IPS DF 4.7 (cell line): ENCODE measurements around the gene PTPN6.

Experiments
- DNase-seq: peaks from one replicate; pipeline ENCODE4 v3.0.0-alpha.2; 2013; ENCODE audit warnings: low spot score; ENCODE audit errors: extremely low read depth

The PTPN6 gene

GRCh38 chr12:6941267-6941666 lies 9.9 kb upstream of the PTPN6 start:
- no peak for DNase-seq

- no peak for DNase-seq
These were observed 9.4 kb upstream of the PTPN6 start for GRCh38 chr12:6941782-6942181.

- no peak for DNase-seq
These were observed 8.9 kb upstream of the PTPN6 start for GRCh38 chr12:6942331-6942665.

DNA sequence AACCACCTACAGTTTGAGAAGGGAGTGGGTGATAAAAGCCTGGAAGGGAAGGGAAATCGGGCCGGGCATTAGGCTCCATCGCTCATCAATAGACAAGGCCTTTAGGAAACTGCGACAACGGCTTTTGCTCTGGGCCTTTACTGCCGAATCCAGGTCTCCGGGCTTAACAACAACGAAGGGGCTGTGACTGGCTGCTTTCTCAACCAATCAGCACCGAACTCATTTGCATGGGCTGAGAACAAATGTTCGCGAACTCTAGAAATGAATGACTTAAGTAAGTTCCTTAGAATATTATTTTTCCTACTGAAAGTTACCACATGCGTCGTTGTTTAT lies 7.8 kb upstream of the PTPN6 start:
- no peak for DNase-seq

DNA sequence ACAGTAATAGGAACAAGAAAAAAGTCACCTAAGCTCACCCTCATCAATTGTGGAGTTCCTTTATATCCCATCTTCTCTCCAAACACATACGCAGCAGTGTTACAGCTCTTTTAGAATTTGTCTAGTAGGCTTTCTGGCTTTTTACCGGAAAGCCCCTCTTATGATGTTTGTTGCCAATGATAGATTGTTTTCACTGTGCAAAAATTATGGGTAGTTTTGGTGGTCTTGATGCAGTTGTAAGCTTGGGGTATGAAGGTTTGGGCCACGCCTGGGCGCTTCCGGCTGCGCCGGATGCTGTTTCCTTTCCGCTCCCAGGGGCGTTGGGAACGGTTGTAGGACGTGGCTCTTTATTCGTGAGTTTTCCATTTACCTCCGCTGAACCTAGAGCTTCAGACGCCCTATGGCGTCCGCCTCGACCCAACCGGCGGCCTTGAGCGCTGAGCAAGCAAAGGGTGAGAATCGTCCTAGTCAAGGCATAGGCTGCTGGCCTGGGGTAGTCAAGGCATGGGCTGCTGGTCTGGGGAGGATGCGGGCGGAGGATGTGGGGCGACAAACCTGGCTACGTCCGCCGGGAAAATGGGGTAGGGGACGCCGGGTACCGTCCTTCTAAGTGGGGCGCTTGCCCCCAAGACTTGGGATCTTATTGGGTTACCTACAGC lies 7.3 kb upstream of the PTPN6 start, which contains the start of the genes C12orf57 and RNU7-1:
C12orf57 (plus strand) TSS at position 301 of the 659 bp plus-strand sequence; CDS start at position 401, 100 bp downstream.
RNU7-1 (plus strand) TSS at position 95 of the 659 bp plus-strand sequence.
- DNase-seq, result no peak

GRCh38 chr12:6944381-6945186 lies 6.6 kb upstream of the PTPN6 start:
- no peak for DNase-seq

- DNase-seq, result no peak
These were observed 5.5 kb upstream of the PTPN6 start for GRCh38 chr12:6945613-6946012.

GRCh38 chr12:6946033-6946919 lies 4.9 kb upstream of the PTPN6 start:
- DNase-seq, result no peak

- DNase-seq, result no peak
These were observed 4.2 kb upstream of the PTPN6 start for GRCh38 chr12:6946920-6947374.

GRCh38 chr12:6947615-6948014 lies 3.5 kb upstream of the PTPN6 start:
- DNase-seq, result no peak

- no peak for DNase-seq
These were observed 2.1 kb upstream of the PTPN6 start for GRCh38 chr12:6948873-6949594.

DNA sequence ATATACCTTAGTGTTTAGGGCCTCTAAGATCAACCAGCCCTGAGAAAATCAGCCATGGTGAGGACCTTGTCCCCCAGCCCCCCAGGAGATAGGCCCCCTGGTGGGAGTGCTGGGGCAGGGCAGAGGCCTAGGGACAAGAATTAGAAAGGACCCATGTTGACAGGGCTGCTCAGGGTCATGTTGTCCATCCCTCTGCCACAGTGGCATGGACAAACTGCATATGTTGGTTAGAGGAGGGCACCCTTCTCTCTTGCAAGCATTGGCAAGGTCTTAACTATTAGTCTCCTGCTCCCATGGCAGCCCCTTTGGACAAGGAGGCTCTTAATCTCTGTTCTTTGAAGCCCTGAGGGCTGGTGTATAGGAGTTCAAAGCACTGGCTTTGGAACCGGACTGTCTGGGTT lies 755 bp upstream of the PTPN6 start:
- no peak for DNase-seq

DNA sequence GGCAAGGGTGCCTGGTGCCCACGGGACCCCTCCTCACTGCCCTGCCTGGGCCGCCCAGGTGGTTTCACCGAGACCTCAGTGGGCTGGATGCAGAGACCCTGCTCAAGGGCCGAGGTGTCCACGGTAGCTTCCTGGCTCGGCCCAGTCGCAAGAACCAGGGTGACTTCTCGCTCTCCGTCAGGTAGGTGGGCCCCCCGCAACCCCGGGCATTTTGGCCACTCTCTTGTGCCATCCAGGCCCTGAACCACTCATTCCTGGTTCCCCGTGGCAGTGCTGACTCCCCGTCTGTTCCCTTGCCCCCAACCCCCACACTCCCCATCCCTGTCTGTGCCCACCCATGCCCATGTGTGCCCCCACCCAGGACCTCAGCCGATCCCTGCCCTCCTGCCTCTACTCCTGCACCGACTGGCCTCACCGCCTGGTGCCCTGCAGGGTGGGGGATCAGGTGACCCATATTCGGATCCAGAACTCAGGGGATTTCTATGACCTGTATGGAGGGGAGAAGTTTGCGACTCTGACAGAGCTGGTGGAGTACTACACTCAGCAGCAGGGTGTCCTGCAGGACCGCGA lies 480 bp downstream of the PTPN6 start:
- no peak for DNase-seq

- no peak for DNase-seq
These were observed 1.1 kb downstream of the PTPN6 start for GRCh38 chr12:6952121-6952862.

- no peak for DNase-seq
These were observed 1.8 kb downstream of the PTPN6 start for GRCh38 chr12:6952863-6953441.

DNA sequence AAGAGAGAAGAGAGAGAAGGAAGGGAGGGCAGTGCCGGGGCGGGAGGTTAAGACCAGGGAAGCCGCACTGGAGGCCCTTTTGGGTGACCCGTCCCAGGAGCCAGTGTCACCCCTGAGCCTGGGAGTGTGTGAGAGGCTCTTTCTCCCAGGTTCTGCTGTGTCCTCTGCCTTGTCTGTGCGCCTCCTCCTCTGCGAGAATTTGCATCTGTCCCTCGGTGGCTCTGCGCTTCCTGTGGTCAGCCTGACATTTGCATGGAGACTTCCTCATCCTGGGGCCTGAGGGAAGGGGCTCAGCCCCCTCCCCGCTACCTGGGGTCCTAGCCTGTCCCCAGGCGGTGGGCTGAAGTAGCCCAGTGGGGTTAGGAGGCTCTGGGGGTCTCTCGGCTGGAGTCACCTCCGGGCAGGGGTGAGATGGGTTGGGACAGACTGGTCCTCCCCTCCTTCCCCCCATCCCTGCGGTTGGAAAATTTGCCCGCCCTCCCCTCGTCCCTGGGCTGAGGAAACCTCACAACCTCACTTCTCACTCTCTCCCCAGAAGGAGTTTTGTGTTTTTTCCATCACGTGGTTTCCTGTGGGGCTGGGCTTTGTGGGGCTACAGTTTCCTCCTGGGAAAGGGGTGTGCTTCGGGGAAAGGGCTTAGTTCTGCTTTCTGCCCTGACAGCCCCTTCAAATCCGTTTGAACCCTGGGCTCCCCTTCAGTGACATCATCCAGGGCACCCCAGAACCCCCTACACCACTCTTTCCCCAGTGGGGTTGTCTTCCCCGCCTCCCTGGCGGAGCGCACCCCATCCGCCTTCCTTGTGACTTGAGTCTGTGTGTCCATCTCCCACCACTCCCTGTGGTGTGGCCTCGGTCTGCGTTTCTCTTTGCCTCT lies 2.5 kb downstream of the PTPN6 start:
- DNase-seq, result no peak

DNA sequence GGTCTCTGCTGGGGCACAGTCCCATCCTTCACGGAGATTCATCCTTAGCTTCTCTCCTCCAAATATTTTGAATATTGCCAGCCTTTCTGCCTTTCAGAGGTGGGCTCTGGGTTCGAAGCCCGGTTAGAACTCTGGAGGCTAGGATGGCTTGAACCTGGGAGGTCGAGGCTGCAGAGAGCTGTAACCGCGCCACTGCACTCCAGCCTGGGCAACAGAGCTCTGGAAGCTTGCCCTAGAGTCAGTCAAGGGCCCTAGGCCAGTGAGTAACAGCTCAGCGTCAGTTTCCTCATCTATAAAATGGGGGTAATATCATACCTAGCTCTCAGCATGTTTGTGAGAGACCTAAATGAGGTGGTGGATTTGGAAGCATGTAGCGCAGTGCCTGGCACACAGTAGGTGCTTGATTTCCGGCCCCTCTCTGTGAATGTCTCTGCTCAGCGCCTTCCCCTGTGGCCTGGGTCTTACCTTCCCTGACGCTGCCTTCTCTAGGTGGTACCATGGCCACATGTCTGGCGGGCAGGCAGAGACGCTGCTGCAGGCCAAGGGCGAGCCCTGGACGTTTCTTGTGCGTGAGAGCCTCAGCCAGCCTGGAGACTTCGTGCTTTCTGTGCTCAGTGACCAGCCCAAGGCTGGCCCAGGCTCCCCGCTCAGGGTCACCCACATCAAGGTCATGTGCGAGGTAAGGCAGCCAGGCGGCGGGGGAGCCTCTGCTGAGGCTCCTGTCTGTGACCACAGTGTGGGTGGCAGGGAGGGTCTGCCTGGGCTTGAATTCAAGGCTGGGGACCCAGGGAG lies 3.4 kb downstream of the PTPN6 start:
- no peak for DNase-seq
